HL-60 (cell line): ENCODE data around the gene ADGRB3.
A peak's percentile ranks its signal among the peaks of the same experiment; 100 is the strongest.

Experiments used
- GABPA ChIP-seq: IDR thresholded peaks from 2 replicates; pipeline ENCODE4 v1.6.1; 2012; ENCODE audit warnings: low read depth
- POLR2AphosphoS5 ChIP-seq: IDR thresholded peaks from 2 replicates; pipeline ENCODE4 v1.6.1; 2012; ENCODE audit warnings: low read depth
- SPI1 ChIP-seq: IDR thresholded peaks from 2 replicates; pipeline ENCODE4 v1.6.1; 2012; ENCODE audit warnings: low read depth, mild to moderate bottlenecking, borderline replicate concordance
- TF ChIP-seq, protein P1 (sequence below): IDR thresholded peaks from one replicate; pipeline ENCODE4 v1.5.1; 2011; ENCODE audit warnings: low read length, control low read depth, inconsistent platforms; ENCODE audit not compliant: insufficient read depth
- TF ChIP-seq, protein P2 (sequence below): IDR thresholded peaks from 2 replicates; pipeline ENCODE4 v1.6.1; 2012; ENCODE audit warnings: low read depth; ENCODE audit not compliant: insufficient replicate concordance

- TF ChIP-seq POLR2AphosphoS5 (no peak), GABPA (no peak), SPI1 (peak; percentile 45; the same call in 1 of the 2 replicates)
- TF ChIP-seq, protein P1, sequence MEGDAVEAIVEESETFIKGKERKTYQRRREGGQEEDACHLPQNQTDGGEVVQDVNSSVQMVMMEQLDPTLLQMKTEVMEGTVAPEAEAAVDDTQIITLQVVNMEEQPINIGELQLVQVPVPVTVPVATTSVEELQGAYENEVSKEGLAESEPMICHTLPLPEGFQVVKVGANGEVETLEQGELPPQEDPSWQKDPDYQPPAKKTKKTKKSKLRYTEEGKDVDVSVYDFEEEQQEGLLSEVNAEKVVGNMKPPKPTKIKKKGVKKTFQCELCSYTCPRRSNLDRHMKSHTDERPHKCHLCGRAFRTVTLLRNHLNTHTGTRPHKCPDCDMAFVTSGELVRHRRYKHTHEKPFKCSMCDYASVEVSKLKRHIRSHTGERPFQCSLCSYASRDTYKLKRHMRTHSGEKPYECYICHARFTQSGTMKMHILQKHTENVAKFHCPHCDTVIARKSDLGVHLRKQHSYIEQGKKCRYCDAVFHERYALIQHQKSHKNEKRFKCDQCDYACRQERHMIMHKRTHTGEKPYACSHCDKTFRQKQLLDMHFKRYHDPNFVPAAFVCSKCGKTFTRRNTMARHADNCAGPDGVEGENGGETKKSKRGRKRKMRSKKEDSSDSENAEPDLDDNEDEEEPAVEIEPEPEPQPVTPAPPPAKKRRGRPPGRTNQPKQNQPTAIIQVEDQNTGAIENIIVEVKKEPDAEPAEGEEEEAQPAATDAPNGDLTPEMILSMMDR, result no peak
- TF ChIP-seq, protein P2, sequence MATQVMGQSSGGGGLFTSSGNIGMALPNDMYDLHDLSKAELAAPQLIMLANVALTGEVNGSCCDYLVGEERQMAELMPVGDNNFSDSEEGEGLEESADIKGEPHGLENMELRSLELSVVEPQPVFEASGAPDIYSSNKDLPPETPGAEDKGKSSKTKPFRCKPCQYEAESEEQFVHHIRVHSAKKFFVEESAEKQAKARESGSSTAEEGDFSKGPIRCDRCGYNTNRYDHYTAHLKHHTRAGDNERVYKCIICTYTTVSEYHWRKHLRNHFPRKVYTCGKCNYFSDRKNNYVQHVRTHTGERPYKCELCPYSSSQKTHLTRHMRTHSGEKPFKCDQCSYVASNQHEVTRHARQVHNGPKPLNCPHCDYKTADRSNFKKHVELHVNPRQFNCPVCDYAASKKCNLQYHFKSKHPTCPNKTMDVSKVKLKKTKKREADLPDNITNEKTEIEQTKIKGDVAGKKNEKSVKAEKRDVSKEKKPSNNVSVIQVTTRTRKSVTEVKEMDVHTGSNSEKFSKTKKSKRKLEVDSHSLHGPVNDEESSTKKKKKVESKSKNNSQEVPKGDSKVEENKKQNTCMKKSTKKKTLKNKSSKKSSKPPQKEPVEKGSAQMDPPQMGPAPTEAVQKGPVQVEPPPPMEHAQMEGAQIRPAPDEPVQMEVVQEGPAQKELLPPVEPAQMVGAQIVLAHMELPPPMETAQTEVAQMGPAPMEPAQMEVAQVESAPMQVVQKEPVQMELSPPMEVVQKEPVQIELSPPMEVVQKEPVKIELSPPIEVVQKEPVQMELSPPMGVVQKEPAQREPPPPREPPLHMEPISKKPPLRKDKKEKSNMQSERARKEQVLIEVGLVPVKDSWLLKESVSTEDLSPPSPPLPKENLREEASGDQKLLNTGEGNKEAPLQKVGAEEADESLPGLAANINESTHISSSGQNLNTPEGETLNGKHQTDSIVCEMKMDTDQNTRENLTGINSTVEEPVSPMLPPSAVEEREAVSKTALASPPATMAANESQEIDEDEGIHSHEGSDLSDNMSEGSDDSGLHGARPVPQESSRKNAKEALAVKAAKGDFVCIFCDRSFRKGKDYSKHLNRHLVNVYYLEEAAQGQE, result no peak
Observed at GRCh38 chr6:68740828-68741500, 105.9 kb downstream of the ADGRB3 start.
